ENCODE results near the gene SPDL1.
"Not testable (repeated sequence)": the region's sequence is repeated elsewhere in the genome, so short reads cannot be mapped to it uniquely, and the experiment has no call there.

The SPDL1 gene

DNA sequence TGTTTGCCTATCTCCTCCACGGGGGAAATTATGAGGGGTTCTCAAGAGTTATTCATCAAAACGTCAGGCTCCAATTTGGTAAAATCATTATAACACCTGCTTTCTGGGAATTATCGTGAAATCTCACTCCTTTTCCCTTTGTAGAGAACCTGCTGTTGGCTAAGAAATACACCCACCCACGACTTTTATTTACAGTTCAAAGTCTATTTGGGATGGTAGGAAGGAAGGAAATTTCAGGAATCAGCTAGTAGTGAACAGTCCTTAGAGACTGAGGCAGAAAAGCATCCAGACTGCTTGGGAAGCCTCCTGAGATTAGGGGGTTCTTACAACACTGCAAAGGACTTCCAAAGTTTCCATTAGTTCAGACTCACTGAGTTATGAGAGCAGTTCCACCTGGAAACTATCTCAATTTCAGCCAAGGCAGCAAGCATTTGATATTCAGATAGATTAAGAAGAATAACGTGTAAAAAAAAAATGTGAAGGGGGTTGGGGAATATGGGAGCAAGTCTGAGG lies 9.4 kb upstream of the SPDL1 start:
- DNase-seq (ENCODE audit: low read depth): no peak

DNA sequence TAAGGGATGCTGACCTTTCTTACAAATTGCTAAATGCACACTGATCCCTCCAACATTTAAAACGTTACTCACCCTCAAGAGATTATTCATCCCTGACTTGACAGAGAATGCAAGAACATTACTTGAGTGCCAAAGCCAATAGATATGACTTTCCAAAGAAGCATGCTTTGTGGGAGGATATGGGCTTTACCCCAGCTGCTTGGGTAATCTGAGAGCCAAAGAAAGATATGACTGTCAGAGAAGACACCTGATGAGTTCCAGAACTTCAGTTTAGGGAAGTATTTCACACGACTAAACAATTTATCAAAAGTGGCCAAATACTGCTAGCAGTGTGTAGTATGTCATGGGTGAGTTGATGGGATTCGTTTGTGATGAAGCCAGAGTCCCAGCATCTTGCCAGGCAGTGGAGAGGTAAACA lies 7.4 kb upstream of the SPDL1 start:
- peak; percentile 92 for DNase-seq (ENCODE audit: low read depth)

DNA sequence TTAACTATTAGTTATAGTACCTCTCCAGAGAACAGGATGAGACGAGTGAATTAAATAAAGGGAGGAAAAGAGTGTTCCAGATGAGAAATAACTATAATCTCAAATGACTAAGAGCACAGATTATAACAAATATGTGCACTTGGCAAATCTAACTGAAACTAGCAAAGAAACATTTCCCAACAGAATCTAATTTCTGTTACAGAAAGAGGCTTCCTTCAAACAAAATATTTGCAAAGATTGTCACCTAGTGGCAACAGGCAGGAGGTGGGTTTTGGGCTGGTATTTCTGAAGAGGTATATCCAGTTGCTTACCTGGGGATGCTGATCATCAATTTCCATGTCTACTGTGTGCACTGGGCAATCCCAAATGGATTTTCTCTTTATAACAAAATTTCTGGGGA lies 5.6 kb upstream of the SPDL1 start:
- DNase-seq (ENCODE audit: low read depth): peak; percentile 39

DNA sequence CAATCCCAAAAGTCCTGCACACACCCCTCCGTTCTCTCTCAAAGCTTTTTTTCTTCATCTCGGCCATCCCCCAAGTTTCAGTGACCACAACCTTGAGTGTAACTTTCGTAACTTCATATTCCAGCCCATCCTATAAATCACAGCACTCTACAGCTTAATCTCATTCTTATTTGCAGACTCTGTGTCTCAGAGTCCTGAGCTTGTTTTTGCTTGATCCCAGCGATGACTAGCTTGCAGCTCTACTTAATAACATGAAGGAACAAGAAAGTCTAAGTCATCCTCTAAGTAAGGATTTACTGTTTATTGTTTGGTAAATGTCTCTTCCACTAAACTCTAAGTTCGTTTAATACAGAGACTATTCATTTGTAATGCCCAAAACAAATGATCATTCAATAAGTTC lies 2.6 kb upstream of the SPDL1 start:
- no peak for DNase-seq (ENCODE audit: low read depth)

DNA sequence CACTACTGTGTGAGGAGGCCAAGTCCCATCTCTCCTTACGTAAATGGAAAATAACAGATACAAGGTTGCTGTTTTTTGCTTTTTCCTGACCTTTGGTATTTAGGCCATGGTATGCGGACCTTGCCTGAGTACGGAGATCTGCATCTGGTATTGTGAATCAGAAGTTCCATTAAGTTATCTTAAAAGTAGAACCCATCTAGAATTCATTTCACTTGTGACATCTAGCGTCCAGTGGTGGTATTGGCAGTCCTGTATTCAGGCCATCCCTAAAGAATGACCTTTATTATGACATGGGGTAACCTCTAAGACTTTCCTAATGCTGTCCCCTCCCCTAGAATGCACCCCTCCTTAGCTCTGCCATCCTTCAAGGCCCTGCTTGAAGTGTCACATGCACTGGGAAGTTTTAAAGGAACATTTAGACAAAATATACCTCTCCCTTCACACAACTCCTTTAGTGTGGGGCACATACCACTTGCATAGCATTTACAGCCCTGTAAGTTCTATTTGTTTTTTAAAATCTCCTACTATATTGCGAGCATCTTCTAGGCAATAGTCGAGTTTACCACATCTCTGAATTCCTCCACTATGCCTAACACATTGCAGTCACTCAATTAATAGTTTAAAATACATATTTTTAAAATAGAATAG lies 1.9 kb upstream of the SPDL1 start:
- DNase-seq (ENCODE audit: low read depth): peak; percentile 74

DNA sequence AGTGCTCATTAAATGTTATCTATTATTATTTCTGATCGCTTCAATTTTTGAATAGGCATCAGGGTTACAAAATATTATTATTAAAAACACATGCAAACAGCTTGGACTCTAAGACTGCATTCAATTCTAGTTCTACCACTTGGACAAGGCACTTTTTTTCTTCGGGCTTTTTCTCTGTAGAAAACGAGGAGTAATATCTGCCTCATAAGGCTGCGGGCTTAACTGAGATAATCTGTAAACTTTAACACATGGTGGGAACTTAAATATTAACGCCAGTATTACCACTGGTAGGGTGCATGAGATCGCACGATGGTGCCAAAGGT lies 511 bp upstream of the SPDL1 start:
- DNase-seq (ENCODE audit: low read depth): no peak

DNA sequence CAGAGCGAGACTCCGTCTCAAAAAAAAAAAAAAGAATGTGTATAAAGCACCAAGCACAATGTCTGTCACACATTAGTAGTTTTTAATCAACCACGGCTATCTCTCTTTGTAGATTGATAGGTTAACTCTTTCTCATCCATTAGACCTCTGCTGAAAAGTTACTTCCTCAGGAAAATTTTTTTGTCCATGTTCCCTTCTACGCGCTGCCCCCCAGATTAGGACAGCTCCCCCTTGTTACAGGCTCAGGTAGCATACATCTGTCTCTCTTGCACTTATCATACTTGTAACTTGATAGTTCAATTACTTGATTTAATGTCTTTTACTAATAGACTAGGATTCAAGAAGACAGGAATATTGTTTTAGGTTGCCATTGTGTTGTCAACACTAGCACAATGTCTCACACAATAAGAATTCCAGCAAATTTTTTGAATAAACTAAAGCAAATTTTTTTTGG lies 1.5 kb downstream of the SPDL1 start:
- no peak for DNase-seq (ENCODE audit: low read depth)

DNA sequence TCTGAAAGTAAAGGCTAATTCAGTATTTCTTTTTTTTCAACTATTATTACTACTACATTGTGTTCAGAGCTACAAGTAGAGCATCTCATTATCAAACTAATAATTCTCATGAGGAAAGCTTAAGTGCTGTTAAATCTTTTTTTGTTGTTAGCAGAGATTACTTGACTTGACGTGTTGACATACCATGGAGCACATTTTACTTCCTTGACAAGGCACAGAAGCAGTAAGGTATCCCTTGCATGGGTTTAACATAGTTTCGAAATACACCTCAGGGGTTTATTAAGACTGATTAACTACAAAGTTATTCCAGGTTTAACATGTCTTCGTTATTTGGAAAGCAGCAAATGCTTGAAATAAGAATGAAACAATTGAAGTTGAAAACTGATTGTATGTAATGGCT lies 7.0 kb downstream of the SPDL1 start:
- no peak for DNase-seq (ENCODE audit: low read depth)

DNA sequence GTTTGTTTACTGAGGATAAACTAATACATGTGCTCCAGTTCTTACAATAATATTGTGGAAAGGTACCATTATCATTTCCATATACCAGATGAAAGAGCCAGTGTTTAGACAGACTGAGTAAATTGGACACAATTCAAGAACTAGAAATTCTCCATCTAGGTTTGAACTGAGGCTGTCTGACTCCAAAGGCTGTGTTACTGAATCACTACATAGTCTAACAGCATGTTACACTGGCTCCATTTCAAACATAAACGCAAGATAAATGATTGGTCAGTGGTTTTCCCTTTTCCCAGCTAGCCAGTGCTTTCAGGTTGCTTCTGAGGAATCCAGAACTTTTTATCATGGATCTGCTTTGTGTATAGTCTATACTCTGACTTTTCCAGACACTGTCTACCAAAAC lies 8.1 kb downstream of the SPDL1 start:
- peak; percentile 61 for DNase-seq (ENCODE audit: low read depth)

DNA sequence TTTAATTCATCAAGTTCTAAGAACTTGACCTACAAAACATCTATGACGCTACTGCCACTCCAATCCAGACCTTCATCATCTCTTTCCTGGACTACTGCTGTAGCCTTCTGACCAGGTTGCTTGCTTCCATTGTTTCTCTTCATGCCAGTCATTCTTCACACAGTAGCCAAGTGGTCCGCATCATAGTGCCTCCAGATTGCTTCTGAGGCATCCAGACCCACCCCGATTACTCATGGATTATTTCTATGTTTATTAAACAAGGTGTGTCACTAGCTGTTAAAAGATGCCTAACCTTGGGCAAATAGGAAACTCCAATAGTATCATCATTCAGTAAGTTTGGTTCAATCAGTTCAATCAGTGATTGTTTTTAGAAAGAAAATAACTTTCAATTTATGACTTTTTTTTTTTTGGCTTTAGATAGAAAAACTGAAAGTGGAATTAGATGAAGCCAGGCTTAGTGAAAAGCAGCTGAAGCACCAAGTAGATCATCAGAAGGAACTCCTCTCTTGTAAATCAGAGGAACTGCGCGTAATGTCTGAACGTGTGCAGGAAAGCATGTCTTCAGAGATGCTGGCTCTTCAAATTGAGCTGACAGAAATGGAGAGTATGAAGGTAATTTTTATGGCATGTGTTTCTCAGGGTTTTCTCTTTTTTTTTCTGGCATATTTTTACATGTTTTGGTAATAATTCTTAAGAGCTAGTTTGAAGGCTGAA lies 9.5 kb downstream of the SPDL1 start:
- DNase-seq (ENCODE audit: low read depth): no peak

DNA sequence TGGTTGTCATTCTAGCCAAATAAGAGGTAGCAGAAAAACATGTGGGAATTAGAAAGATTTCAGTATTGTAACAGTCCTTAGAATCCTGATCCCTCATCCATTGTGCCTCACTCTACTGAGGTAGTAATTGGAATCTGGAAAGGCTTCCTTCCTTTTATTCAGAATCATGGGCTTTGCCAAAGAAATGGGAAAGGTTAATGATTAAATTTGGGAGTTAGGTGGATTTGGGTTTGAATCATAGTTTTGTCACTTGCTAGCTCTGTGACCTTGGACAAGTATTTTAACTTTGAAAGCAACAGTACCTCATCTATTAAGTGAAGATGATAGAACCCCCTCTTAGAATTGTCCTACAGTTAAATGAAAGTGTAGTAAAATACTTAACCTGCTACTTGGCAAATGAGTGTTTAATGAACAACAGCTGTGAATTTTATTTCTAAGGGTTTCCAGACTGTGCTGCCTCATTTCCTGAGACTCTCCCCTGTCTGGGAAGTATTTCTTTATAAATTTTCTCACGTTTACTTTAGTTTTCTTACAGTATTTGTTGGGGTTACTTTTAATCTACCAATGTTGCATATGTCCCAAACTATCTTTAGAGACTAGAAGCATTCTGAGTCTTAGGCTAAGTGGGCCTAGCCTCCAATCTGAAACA lies 11.7 kb downstream of the SPDL1 start:
- DNase-seq (ENCODE audit: low read depth): no peak

DNA sequence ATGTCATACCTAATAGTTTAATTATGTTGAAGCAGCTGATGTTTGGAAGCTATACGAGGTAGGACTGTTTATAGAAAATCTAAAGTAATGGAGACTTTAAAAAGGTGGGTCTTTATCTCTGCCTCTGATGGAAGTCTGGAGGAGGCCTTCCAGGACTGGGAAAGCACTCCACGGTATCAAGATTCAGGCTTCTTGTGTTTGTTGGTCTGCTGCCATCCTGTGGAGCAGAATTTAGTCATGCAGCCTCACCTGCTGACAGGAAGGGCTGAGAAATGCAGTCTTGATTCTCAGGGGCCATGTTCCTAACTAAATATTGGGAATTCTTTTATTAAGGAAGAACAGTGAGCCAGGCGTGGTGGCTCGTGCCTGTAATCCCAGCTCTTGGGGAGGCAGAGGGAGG lies 15.9 kb downstream of the SPDL1 start:
- peak; percentile 16 for DNase-seq (ENCODE audit: low read depth)

DNA sequence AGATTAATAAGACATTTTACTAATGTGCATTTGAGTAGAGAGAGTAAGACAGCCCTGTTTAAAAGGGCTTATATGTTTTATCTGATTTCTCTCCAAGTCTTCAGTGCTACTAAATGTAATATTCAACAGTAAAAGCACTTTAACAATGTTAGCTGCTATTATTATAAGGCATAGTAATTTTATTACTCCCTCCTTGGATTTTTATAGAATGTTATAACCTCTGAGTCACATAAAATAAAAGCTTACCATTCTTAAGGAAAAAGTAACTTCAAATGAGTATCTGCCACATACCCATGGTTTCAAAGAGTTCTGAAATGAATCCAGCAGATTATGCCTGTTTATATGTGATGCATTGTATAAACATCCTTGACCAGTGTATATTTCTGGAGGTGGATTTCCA lies 19.0 kb downstream of the SPDL1 start:
- DNase-seq (ENCODE audit: low read depth): peak; percentile 44

DNA sequence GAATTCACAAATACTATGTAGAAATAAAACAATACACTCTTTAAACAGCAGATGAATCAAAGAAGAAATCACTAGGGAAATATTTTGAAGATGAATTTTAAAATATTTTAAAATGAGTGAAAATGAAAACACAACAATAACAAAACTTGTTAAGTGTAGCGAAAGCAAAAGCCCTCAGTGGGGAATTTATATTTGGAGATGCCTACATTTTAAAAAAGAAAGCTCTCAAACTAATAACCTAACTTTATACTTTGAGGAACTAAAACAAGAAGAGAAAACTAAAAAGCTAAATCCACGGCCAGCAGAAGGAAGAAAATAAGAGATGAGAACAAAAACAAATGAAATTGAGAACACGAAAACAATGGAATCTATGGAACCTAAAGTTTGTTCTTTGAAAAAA lies 22.7 kb downstream of the SPDL1 start:
- no peak for DNase-seq (ENCODE audit: low read depth)

DNA sequence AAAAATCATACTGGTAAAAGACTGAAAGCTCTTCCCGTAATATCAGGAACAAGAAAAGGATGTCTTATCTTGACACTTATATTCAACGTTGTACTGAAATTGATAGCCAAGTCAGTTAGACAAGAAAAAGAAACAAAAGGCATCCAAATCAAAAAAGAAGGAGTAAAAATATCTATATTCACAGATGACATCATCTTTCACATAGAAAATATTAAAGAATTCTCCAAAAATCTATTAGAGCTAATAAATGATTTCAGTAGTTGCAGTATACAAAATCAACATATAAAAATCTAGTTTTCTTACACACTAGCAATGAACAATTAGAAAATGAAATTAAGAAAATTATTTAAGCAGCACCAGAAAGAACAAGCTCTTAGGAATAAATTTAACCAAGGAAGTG lies 24.3 kb downstream of the SPDL1 start:
- DNase-seq (ENCODE audit: low read depth): no peak

DNA sequence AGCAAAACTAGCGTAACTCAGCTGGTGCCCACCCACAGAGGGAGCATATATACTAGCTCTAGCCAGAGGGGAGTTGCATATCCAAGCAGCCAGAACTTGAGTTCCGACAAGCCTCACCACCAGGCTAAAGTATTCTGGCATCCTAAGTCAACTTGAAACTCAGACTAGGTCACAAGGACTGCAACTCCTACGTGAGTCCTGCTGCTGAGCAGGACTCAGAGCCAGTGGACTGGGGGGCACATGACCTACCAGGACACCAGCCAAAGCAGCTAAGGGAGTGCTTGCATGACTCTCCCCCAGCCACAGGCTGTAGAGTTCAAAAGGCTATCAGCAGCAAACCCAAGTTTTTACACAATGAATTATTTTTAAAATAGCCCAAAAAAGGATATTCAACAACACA lies 26.1 kb downstream of the SPDL1 start:
- DNase-seq (ENCODE audit: low read depth): no peak

DNA sequence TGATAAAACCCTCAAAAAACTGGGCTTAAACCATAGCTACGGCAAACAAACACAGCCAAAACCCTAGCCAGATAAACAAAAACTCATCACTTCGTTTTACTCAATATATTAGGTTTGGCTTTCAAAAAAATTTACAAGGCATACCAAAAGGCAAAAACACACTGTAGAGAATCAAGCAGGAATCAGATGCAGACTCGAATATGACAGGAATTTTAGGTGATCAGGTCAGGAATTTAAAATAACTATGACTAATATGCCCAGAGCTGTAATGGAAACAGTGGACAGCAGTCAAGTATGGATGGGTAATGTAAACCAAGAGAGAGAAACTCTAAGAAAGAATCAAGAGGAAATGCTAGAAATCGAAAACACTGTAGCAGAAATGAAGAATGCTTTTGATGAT lies 27.0 kb downstream of the SPDL1 start:
- peak; percentile 43 for DNase-seq (ENCODE audit: low read depth)

DNA sequence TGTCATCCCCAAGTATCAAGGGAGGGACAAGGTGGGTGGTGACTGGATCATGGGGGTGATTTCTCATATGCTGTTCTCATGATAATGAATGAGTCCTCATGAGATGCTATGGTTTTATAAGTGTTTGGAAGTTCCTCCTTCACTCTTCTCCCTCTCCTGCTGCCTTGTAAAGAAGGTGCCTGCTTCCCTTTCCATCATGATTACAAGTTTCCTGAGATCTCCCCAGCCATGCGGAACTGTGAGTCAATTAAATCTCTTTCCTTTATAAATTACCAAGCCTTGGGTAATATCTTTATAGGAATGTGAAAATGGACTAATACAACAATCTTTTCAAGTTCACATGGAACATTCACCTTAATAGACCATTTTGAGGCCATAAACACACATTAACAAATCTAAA lies 32.0 kb downstream of the SPDL1 start:
- no peak for DNase-seq (ENCODE audit: low read depth)

DNA sequence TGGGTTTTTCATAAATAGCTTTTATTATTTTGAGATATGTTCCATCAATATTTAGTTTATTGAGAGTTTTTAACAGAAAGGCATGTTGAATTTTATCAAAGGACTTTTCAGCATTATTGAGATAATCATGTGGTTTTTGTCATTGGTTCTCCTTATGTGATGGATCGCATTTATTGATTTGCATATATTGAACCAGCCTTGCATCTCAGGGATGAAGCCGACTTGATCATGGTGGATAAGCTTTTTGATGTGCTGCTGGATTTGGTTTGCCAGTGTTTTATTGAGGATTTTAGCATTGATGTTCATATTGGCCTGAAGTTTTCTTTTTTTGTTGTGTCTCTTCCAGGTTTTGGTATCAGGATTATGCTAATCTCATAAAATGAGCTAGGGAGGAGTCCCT lies 40.7 kb downstream of the SPDL1 start:
- not testable (repeated sequence) for DNase-seq (ENCODE audit: low read depth)

DNA sequence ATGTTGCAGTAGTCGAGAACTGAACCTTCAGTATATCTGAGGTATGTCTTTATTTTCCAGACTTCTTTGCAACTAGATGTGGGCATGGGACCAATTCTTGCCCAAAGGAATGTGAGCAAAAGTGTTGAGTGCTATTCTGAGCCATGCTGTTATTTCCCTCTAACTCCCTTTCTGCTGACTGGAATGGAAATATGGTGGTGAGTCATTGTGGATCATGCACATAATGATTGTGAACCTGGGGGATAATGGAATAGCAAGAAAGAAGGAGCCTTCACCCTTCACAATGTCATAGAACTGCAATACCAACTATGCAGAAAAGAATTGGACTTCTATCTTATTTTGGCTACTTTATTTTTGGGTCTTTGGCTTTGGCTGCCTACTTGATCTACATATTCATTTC lies 43.2 kb downstream of the SPDL1 start:
- peak; percentile 92 for DNase-seq (ENCODE audit: low read depth)

DNA sequence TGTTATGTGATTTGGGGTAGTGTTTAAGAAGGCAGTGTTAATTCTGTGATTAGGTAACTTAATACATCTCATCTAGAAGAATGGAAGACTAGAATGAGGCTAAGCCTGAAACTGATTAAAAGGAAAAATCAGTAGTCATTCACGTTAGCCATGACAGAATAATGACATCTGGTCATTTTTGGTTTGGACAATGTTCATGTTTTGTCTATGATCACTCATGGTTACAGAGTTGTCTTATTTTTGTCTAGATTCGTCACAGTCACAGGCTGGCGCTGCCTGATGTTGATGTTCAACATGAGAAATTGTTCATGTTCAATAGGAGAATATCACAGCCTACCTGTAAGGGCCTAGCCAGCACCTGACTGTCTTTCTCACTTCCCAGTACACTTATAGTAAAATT lies 44.0 kb downstream of the SPDL1 start:
- no peak for DNase-seq (ENCODE audit: low read depth)

DNA sequence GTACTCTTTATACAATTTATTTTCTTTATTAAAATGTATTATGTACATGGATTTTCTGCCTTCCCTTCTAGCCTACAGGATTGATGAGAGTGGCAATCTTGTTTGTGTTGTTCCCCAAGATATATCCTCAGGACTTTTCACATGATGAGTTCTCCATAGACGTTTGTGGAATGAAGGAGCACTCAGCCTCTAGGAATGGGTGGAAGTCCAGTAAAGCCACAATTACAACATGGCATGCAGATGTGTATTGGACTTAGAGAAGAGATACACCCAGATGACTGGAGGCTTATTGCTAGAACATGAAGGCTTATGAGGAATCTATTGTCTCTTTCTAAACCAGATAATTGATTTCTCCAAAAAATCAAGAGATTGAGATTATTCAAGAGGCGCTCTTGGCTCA lies 45.3 kb downstream of the SPDL1 start:
- peak; percentile 47 for DNase-seq (ENCODE audit: low read depth)

DNA sequence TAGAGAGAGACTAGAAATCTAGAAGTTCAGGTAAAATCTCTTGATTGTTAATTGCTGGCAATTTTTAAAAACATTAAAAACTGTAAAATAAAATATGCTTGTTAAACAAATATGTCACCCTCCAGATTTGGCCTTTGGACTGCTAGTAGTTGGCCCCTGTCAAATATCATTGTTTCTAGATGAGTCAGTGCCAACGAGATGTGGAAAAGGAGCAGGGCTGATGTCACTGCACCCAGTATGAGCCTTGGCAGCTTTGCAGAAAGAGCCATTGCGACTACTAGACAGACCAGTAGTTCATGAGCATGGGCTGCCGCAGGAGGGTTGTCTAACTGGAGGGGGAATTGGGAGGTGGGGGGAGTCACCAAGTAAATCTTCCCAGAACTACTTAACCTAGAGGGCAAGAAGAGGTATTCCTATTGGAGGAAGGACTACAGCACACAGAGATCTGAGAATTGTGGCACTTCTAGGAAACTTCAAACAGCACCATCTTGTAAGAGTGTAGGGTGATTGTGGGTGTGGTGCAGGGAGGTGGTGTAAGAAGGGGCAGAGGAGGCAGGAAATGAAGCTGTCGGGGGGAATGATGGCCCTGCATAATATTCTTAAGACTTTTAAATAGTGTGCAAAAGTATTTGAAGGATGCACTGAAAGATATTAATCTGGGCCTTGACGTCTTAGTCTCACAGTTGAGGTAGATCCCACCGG lies 46.4 kb downstream of the SPDL1 start:
- peak; percentile 76 for DNase-seq (ENCODE audit: low read depth)

All from iris pigment epithelial cell (primary cell).